H1 (cell line): ENCODE data around the gene CLEC19A. TPM values are rescaled to one million over a fixed set of nuclear protein-coding genes. Genes with fewer than 3 reads are reported as not detected.

ENCODE experiments used
- CTCF ChIA-PET: fragments of 300-600 bp; sonication (Branson Sonifier 250); formaldehyde crosslinking; loops from one replicate; lab custom pipeline; 2021; ENCODE audit not compliant: partially characterized antibody; lab: Charles Lee
- POLR2A ChIA-PET: fragments of 300-600 bp; sonication (Branson Sonifier 250); formaldehyde crosslinking; loops from one replicate; lab custom pipeline; 2021; ENCODE audit warnings: inconsistent platforms; ENCODE audit not compliant: partially characterized antibody; lab: Charles Lee
- DNase-seq, 2 experiments: peaks; one replicate each; pipeline versions ENCODE4 v3.0.0 to v3.0.0-alpha.2; 2010 to 2022; ENCODE audit warnings: low spot score in 2 of 2, low read depth in 1 of 2, mixed read lengths in 1 of 2
- FAIRE-seq: peaks from 2 replicates; lab custom pipeline; 2011; peaks lifted over from hg19 to GRCh38; lab: Jason Lieb, UNC
- H2AFZ ChIP-seq: 2 replicates; pipeline ENCODE4 v1.8.1; 2012; ENCODE audit warnings: low read length, inconsistent platforms
- H2AK5ac ChIP-seq: 2 replicates; pipeline ENCODE4 v1.6.1; 2013; ENCODE audit warnings: low read depth, low read length
- H2BK120ac ChIP-seq: replicated peaks from 2 replicates; pipeline ENCODE3; 2013; ENCODE audit warnings: low read depth, low read length, inconsistent platforms
- H2BK12ac ChIP-seq: 2 replicates; pipeline ENCODE4 v1.6.1; 2013; ENCODE audit warnings: low read depth, low read length
- H2BK15ac ChIP-seq: 2 replicates; pipeline ENCODE4 v1.6.1; 2013; ENCODE audit warnings: low read length
- H2BK20ac ChIP-seq: 2 replicates; pipeline ENCODE4 v1.6.1; 2013; ENCODE audit warnings: low read length
- H2BK5ac ChIP-seq: 2 replicates; pipeline ENCODE4 v1.6.1; 2013; ENCODE audit warnings: low read depth, low read length
- H3K14ac ChIP-seq: 2 replicates; pipeline ENCODE4 v1.6.1; 2013; ENCODE audit warnings: inconsistent platforms; ENCODE audit not compliant: insufficient read length
- H3K18ac ChIP-seq: 2 replicates; pipeline ENCODE4 v1.6.1; 2013; ENCODE audit warnings: low read length; ENCODE audit errors: extremely low read depth
- H3K23ac ChIP-seq: 2 replicates; pipeline ENCODE4 v1.6.1; 2013; ENCODE audit warnings: inconsistent platforms; ENCODE audit not compliant: insufficient read length
- H3K23me2 ChIP-seq: 2 replicates; pipeline ENCODE4 v1.6.1; 2013; ENCODE audit warnings: low read depth, low read length
- H3K27ac ChIP-seq: 2 replicates; pipeline ENCODE4 v1.6.1; 2011; ENCODE audit warnings: low read depth, low read length, inconsistent platforms
- H3K27me3 ChIP-seq, 4 experiments: replicated peaks in 1 of 4; 1 replicate in 1 of 4; 2 replicates in 3 of 4; pipeline versions ENCODE4 v1.6.1 to v1.8.1; 2011 to 2013; ENCODE audit warnings: low read length in 3 of 4, mild to moderate bottlenecking in 3 of 4, inconsistent platforms in 2 of 4, mixed read lengths in 2 of 4, moderate library complexity in 1 of 4; ENCODE audit not compliant: control insufficient read depth in 3 of 4, insufficient read depth in 3 of 4; ENCODE audit errors: extremely low read depth in 1 of 4
- H3K36me3 ChIP-seq, 4 experiments: 2 replicates each; pipeline versions ENCODE4 v1.6.1 to v1.8.1; 2011 to 2013; ENCODE audit warnings: mild to moderate bottlenecking in 4 of 4, low read length in 3 of 4, moderate library complexity in 2 of 4, control low read depth in 1 of 4, inconsistent platforms in 1 of 4; ENCODE audit not compliant: insufficient read depth in 4 of 4, control insufficient read depth in 2 of 4
- H3K4ac ChIP-seq: replicated peaks from 2 replicates; pipeline ENCODE3; 2013; ENCODE audit warnings: low read length, low read depth, mixed read lengths, inconsistent platforms; ENCODE audit not compliant: insufficient read length
- H3K4me1 ChIP-seq, 4 experiments: replicated peaks in 1 of 4; 1 replicate in 1 of 4; 2 replicates in 3 of 4; pipeline versions ENCODE4 v1.6.1 to v1.8.1; 2011 to 2013; ENCODE audit warnings: low read length in 3 of 4, inconsistent platforms in 2 of 4, mixed read lengths in 1 of 4; ENCODE audit not compliant: insufficient read depth in 4 of 4, control insufficient read depth in 3 of 4
- H3K4me2 ChIP-seq, 2 experiments: 2 replicates each; pipeline versions ENCODE4 v1.6.1 to v1.8.1; 2011 to 2013; ENCODE audit warnings: low read depth in 2 of 2, low read length in 2 of 2, control low read depth in 1 of 2, inconsistent platforms in 1 of 2, mild to moderate bottlenecking in 1 of 2; ENCODE audit not compliant: insufficient read depth in 1 of 2
- H3K4me3 ChIP-seq, 4 experiments: fragments of 200-600, 300-600 bp in 1 of 4; sonication (generic), shearing (Covaris generic), sonication (Bioruptor Twin) in 1 of 4; 2 replicates each; pipeline versions ENCODE4 v1.5.1 to v1.8.1; 2011 to 2016; ENCODE audit warnings: low read length in 4 of 4, low read depth in 3 of 4, control low read depth in 2 of 4, inconsistent platforms in 2 of 4, mild to moderate bottlenecking in 2 of 4, mixed read lengths in 1 of 4, moderate library complexity in 1 of 4; ENCODE audit not compliant: insufficient read depth in 2 of 4; ENCODE audit errors: extremely low read depth in 1 of 4
- H3K56ac ChIP-seq: replicated peaks from 2 replicates; pipeline ENCODE3; 2013; ENCODE audit warnings: low read depth, mild to moderate bottlenecking, mixed read lengths, low read length, inconsistent platforms; ENCODE audit not compliant: insufficient read length
- H3K79me1 ChIP-seq: 2 replicates; pipeline ENCODE4 v1.6.1; 2013; ENCODE audit warnings: low read depth, low read length, control low read depth
- H3K79me2 ChIP-seq, 2 experiments: 2 replicates each; pipeline versions ENCODE4 v1.6.1 to v1.8.1; 2012 to 2013; ENCODE audit warnings: low read length in 2 of 2, mild to moderate bottlenecking in 2 of 2, inconsistent platforms in 1 of 2; ENCODE audit not compliant: insufficient read depth in 2 of 2, control insufficient read depth in 1 of 2
- H3K9ac ChIP-seq, 4 experiments: replicated peaks in 1 of 4; 1 replicate in 1 of 4; 2 replicates in 3 of 4; pipeline versions ENCODE4 v1.6.1 to v1.8.1; 2011 to 2013; ENCODE audit warnings: low read depth in 3 of 4, low read length in 3 of 4, control low read depth in 2 of 4, mild to moderate bottlenecking in 2 of 4, moderate library complexity in 2 of 4, inconsistent platforms in 1 of 4; ENCODE audit errors: extremely low read depth in 1 of 4
- H3K9me3 ChIP-seq, 2 experiments: 2 replicates each; pipeline versions ENCODE4 v1.6.1 to v1.8.1; 2012 to 2013; ENCODE audit warnings: mild to moderate bottlenecking in 2 of 2, moderate library complexity in 2 of 2, control low read depth in 1 of 2, inconsistent platforms in 1 of 2, low read depth in 1 of 2, low read length in 1 of 2, mixed read lengths in 1 of 2; ENCODE audit not compliant: insufficient read depth in 2 of 2
- H4K20me1 ChIP-seq, 2 experiments: replicated peaks in 1 of 2; 2 replicates each; pipeline versions ENCODE3 to v1.8.1; 2011 to 2013; ENCODE audit warnings: inconsistent platforms in 2 of 2, low read length in 2 of 2, mild to moderate bottlenecking in 1 of 2; ENCODE audit not compliant: insufficient read depth in 2 of 2, control insufficient read depth in 1 of 2
- H4K5ac ChIP-seq: 2 replicates; pipeline ENCODE4 v1.6.1; 2013; ENCODE audit warnings: low read length, low read depth, mixed read lengths, inconsistent platforms; ENCODE audit not compliant: insufficient read length
- H4K8ac ChIP-seq: 2 replicates; pipeline ENCODE4 v1.8.0; 2013; ENCODE audit warnings: mild to moderate bottlenecking, moderate library complexity, low read length, inconsistent platforms; ENCODE audit not compliant: insufficient read depth; ENCODE audit errors: extremely low read depth
- H4K91ac ChIP-seq: replicated peaks from 2 replicates; pipeline ENCODE3; 2013; ENCODE audit warnings: low read length, mixed read lengths, inconsistent platforms; ENCODE audit not compliant: insufficient read length
- BACH1 ChIP-seq: IDR thresholded peaks from 2 replicates; pipeline ENCODE4 v1.6.1; 2012; ENCODE audit warnings: low read length, improper control_type of control experiment
- GABPA ChIP-seq: IDR thresholded peaks from 2 replicates; pipeline ENCODE4 v1.6.1; 2011; ENCODE audit warnings: mild to moderate bottlenecking, low read length, moderate library complexity, borderline replicate concordance; ENCODE audit not compliant: insufficient read depth
- HDAC2 ChIP-seq, 2 experiments: fragments of 300-600 bp in 1 of 2; sonication (generic) in 1 of 2; IDR thresholded peaks; 2 replicates each; pipeline ENCODE4 v1.6.1; 2011 to 2012; ENCODE audit warnings: low read depth in 2 of 2, low read length in 2 of 2, mild to moderate bottlenecking in 2 of 2, moderate library complexity in 2 of 2, borderline replicate concordance in 1 of 2, inconsistent platforms in 1 of 2
- JUND ChIP-seq: IDR thresholded peaks from 2 replicates; pipeline ENCODE4 v1.6.1; 2011; ENCODE audit warnings: mild to moderate bottlenecking, improper control_type of control experiment, low read length
- KDM5A ChIP-seq: fragments of 200-600 bp; IDR thresholded peaks from 2 replicates; pipeline ENCODE4 v1.7.1; 2012; ENCODE audit warnings: mild to moderate bottlenecking, low read length, inconsistent platforms, mixed read lengths
- TCF12 ChIP-seq: IDR thresholded peaks from 2 replicates; pipeline ENCODE4 v1.6.1; 2011; ENCODE audit warnings: low read depth, mild to moderate bottlenecking, low read length
- TEAD4 ChIP-seq: IDR thresholded peaks from 2 replicates; pipeline ENCODE4 v1.6.1; 2012; ENCODE audit warnings: low read depth, low read length, inconsistent platforms, mixed read lengths
- USF2 ChIP-seq: IDR thresholded peaks from 2 replicates; pipeline ENCODE4 v1.6.1; 2011; ENCODE audit warnings: low read length, improper control_type of control experiment
- YY1 ChIP-seq: IDR thresholded peaks from 2 replicates; pipeline ENCODE4 v1.6.1; 2011; ENCODE audit warnings: low read depth, mild to moderate bottlenecking, low read length
- WGBS, 2 experiments: shearing (Covaris generic) in 1 of 2; methylation state at CpG; one replicate each; pipeline versions ENCODE4 v1.1.6 to v1.1.7; 2013 to 2015; ENCODE audit warnings: low lambda C conversion rate in 2 of 2, mixed read lengths in 2 of 2, inconsistent platforms in 1 of 2, low coverage in 1 of 2, missing lambda C conversion rate in 1 of 2; ENCODE audit not compliant: insufficient replicate concordance in 2 of 2, insufficient coverage in 1 of 2, insufficient read length in 1 of 2; ENCODE audit errors: extremely low coverage in 1 of 2, missing lambda C conversion rate in 1 of 2; 5-methylcytosine and 5-hydroxymethylcytosine counted together
- polyA plus RNA-seq, 7 experiments: library from polyadenylated mRNA; depleted of rRNA in 3 of 7; stranded (reverse) in 5 of 7; unstranded in 2 of 7; fragments of >200 nt in 5 of 7; fragments of 200-250 nt in 2 of 7; gene quantifications; 1 replicate in 5 of 7; 2 replicates in 1 of 7; 4 replicates in 1 of 7; pipeline versions ENCODE4 v1.2.1 to v1.2.3, GENCODE V29; 2011 to 2013; ENCODE audit warnings: missing spikeins in 2 of 7, mixed read lengths in 2 of 7
- total RNA-seq: library from RNA; stranded (reverse); fragmentation: NEBNext Ultra II Directional; extraction: Animal tissue kit (Norgen Biotek cat#: 25700); gene quantifications from 2 replicates; pipeline ENCODE4 v1.2.1, GENCODE V29; 2021
- TF ChIP-seq, protein P1 (sequence below): IDR thresholded peaks from 2 replicates; pipeline ENCODE4 v1.6.1; 2012; ENCODE audit warnings: inconsistent platforms

The CLEC19A gene
- total and polyA plus RNA-seq, 2 of the 8 experiments (the other 6 are each of a cell fraction or from before 2014, with no cell fraction given), result 0.35 to 0.88 TPM

GRCh38 chr16:19356024-19356952 lies 70.8 kb downstream of the CLEC19A start:
- FAIRE-seq, result no peak
- Histone ChIP-seq H4K5ac (no peak overlapping the region), H4K91ac (no peak overlapping the region), H2BK120ac (no peak overlapping the region), H4K20me1 (no peaks in the 10 kb centered on the region), H4K8ac (no peak overlapping the region), H2BK20ac (no peak overlapping the region), H3K9ac (no peak overlapping the region), H3K4ac (no peak overlapping the region), H3K79me2 (no peaks in the 10 kb centered on the region), H3K79me1 (no peaks in the 10 kb centered on the region), H3K4me3 (no peak overlapping the region), H3K9me3 (no peaks in the 10 kb centered on the region), H2BK5ac (no peak overlapping the region), H3K23ac (no peak overlapping the region), H3K14ac (no peak overlapping the region), H3K4me1 (no peaks in the 10 kb centered on the region), H3K27ac (no peak overlapping the region), H2BK12ac (no peak overlapping the region), H3K27me3 (no peaks in the 10 kb centered on the region), H3K4me2 (no peak overlapping the region), H3K36me3 (no peaks in the 10 kb centered on the region), H3K56ac (peak overlapping the region; percentile 21), H2BK15ac (no peak overlapping the region), H2AK5ac (no peak overlapping the region), H3K18ac (no peak overlapping the region), H3K23me2 (0 out of 2 replicates have a peak, but pooled peaks cover 1% of the 10 kb centered on the region), H2AFZ (no peak overlapping the region)
- no peak for DNase-seq
- ChIA-PET CTCF (interaction anchor here (0.6 to 1.6 kb wide), 4 partner anchors 8 to 270 kb away, joined by 3 to 4 read pairs (median 4); no protein-coding TSS in a partner anchor), POLR2A (no interaction called here)
- WGBS, 2 experiments, result 89% methylated on average over 4 of the region's 4 CpGs; no CpG with 5 or more reads in 1 of the 2 experiments
- TF ChIP-seq BACH1 (no peak), TCF12 (no peak), TEAD4 (no peak), USF2 (no peak), GABPA (no peak), YY1 (no peak), JUND (no peak), HDAC2 (IDR thresholded peaks at IDR 0.05; ENCODE audit: borderline replicate concordance in 1 of 2, low read depth in 2 of 2, low read length in 2 of 2) (no peak), KDM5A (no peak)
- TF ChIP-seq, protein P1, sequence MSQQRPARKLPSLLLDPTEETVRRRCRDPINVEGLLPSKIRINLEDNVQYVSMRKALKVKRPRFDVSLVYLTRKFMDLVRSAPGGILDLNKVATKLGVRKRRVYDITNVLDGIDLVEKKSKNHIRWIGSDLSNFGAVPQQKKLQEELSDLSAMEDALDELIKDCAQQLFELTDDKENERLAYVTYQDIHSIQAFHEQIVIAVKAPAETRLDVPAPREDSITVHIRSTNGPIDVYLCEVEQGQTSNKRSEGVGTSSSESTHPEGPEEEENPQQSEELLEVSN, result no peak
